ENCODE data around the gene ARL6IP5. TPM values are rescaled to one million over a fixed set of nuclear protein-coding genes. Genes with fewer than 3 reads are reported as not detected.

ARL6IP5 gene
- total and polyA plus RNA-seq, 2 donors from 2014 or later = 94.0 to 138 TPM

DNA sequence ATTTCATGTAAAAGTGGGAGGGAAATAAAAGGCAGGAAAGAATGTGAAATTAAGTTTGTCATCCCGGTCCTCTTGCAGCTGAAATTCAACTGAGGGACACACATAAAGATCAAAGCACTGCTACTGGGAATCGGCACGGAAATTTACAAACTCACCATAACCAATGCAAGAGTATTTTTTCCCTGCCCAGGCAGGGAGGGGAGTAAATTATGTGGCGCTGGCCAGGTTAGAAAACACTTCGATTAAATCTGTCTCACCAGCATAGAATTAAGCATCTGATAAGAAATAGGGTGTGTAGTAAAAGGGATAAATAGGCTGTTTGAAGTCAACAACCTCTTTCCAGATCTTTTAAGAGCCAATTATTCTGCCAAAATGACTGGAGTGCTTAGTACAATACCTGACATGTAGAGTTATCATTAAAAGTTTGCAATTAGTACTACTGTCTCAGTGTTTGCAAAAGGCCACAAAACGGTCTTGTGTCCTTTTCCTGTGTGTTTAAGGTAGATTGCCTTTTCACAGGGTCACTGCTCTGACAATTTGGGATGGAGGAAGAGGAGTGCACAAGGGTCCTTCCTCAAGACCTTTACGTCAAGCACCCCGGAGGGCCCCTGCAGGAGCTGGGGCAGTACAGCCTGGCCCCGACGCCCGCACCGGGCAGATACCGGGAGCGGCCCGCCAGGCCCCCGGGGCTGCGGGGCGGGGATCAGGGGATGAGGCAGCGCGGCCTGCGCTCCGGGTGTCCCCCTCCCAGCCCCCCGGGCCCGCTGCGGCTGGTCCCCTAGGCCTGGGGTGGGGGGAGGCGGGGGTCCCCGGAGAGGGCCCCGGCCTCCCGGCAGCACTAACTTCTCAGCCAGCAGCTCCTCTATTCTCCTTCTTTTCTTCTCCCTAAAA lies 5.2 kb upstream of the ARL6IP5 start:
- Histone ChIP-seq H3K4me1 (ENCODE audit: control insufficient read depth in 2 of 3, insufficient read depth in 2 of 3, low read depth in 1 of 3, low read length in 3 of 3) (peaks cover 0 to 18% (median 0%) of the 10 kb centered on the region in 3 donors), H3K27ac (ENCODE audit: low read depth in 2 of 2, low read length in 2 of 2) (peak overlapping the region; percentile 2 to 53), H3K4me3 (ENCODE audit: low read length in 3 of 3) (peak overlapping the region; percentile 78 to 96 (median 84)), H3K36me3 (ENCODE audit: control insufficient read depth in 2 of 3, insufficient read depth in 3 of 3, low read length in 3 of 3) (no peaks in the 10 kb centered on the region), H3K9ac (ENCODE audit: low read length in 3 of 3) (peak overlapping the region; percentile 68 to 87 (median 77)), H3K9me3 (ENCODE audit: control insufficient read depth in 2 of 3, insufficient read depth in 1 of 3, low read length in 3 of 3) (no peaks in the 10 kb centered on the region), H3K27me3 (ENCODE audit: control insufficient read depth, insufficient read depth, low read length) (no peaks in the 10 kb centered on the region)
- DNase-seq (peak; percentile 21 to 71 (median 47)), FAIRE-seq (no peak)
- intact Hi-C loops (cut with DNase I) = no loop called here
- TF ChIP-seq, protein P1, sequence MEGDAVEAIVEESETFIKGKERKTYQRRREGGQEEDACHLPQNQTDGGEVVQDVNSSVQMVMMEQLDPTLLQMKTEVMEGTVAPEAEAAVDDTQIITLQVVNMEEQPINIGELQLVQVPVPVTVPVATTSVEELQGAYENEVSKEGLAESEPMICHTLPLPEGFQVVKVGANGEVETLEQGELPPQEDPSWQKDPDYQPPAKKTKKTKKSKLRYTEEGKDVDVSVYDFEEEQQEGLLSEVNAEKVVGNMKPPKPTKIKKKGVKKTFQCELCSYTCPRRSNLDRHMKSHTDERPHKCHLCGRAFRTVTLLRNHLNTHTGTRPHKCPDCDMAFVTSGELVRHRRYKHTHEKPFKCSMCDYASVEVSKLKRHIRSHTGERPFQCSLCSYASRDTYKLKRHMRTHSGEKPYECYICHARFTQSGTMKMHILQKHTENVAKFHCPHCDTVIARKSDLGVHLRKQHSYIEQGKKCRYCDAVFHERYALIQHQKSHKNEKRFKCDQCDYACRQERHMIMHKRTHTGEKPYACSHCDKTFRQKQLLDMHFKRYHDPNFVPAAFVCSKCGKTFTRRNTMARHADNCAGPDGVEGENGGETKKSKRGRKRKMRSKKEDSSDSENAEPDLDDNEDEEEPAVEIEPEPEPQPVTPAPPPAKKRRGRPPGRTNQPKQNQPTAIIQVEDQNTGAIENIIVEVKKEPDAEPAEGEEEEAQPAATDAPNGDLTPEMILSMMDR (IDR thresholded peaks at IDR 0.05; ENCODE audit: borderline replicate concordance, extremely low read depth, insufficient read depth) = no peak

GRCh38 chr3:69080233-69080920 lies 4.4 kb upstream of the ARL6IP5 start, which contains the start of gene UBA3:
TSS of gene UBA3 (minus strand) at chr3:69080365. CDS start at chr3:69080353, 12 bp downstream.
- H3K27me3 ChIP-seq (ENCODE audit: control insufficient read depth, insufficient read depth, low read length) = no peaks in the 10 kb centered on the region
- intact Hi-C loops (cut with DNase I) = no loop called here
- H3K27ac ChIP-seq (ENCODE audit: low read depth in 2 of 2, low read length in 2 of 2) = peak within 1 kb of the TSS; percentile 2 to 53
- no peaks in the 10 kb centered on the region for H3K36me3 ChIP-seq (ENCODE audit: control insufficient read depth in 2 of 3, insufficient read depth in 3 of 3, low read length in 3 of 3)
- H3K9ac ChIP-seq (ENCODE audit: low read length in 3 of 3) = peak within 1 kb of the TSS; percentile 68 to 95 (median 77)
- TF ChIP-seq, protein P1 (IDR thresholded peaks at IDR 0.05; ENCODE audit: borderline replicate concordance, extremely low read depth, insufficient read depth) = no peak
- FAIRE-seq = peak; percentile 3
- peaks cover 0 to 19% (median 0%) of the 10 kb centered on the region in 3 donors for H3K4me1 ChIP-seq (ENCODE audit: control insufficient read depth in 2 of 3, insufficient read depth in 2 of 3, low read depth in 1 of 3, low read length in 3 of 3)
- peak; percentile 93 to 97 (median 95) for DNase-seq
- peak within 1 kb of the TSS; percentile 78 to 96 (median 84) for H3K4me3 ChIP-seq (ENCODE audit: low read length in 3 of 3)
- H3K9me3 ChIP-seq (ENCODE audit: control insufficient read depth in 2 of 3, insufficient read depth in 1 of 3, low read length in 3 of 3) = no peaks in the 10 kb centered on the region

DNA sequence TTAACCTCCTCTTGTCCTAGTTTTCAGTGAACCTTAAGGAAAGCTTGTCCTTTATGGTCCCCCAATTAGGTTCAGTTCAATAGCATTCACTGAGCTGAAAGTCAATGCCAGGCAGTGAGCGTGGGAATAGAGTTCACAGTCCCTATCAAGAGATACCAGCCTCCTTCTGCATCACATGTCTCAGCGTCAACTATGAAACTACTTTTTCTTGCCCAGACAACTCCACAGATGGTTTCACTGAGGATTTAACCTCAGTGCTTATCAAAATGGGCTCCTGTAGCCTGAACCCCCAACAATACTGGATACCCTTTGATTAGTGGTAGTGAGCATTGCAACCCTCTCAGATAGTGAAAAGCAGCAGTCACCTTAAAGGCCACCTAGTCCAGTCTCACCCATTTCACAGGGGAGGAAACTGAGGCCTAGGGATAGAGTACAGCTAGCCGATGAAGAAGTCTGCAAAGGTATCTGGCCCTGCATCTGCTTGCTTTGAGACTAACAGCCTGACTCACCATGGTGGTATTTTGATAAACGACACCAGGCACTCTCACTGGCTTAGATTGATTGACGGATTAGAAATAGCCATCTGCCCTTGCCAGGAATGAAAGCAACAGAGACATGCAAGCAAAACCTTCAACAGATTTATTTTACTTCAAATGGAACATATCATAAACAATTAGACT lies 3.0 kb upstream of the ARL6IP5 start:
- DNase-seq (no peak), FAIRE-seq (no peak)
- intact Hi-C loops (cut with DNase I) = no loop called here
- Histone ChIP-seq H3K27me3 (ENCODE audit: control insufficient read depth, insufficient read depth, low read length) (no peaks in the 10 kb centered on the region), H3K4me1 (ENCODE audit: control insufficient read depth in 2 of 3, insufficient read depth in 2 of 3, low read depth in 1 of 3, low read length in 3 of 3) (peaks cover 0 to 24% (median 0%) of the 10 kb centered on the region in 3 donors), H3K27ac (ENCODE audit: low read depth in 2 of 2, low read length in 2 of 2) (no peak overlapping the region), H3K36me3 (ENCODE audit: control insufficient read depth in 2 of 3, insufficient read depth in 3 of 3, low read length in 3 of 3) (no peaks in the 10 kb centered on the region), H3K9me3 (ENCODE audit: control insufficient read depth in 2 of 3, insufficient read depth in 1 of 3, low read length in 3 of 3) (no peaks in the 10 kb centered on the region), H3K4me3 (ENCODE audit: low read length in 3 of 3) (no peak overlapping the region), H3K9ac (ENCODE audit: low read length in 3 of 3) (no peak overlapping the region)
- TF ChIP-seq, protein P1 (IDR thresholded peaks at IDR 0.05; ENCODE audit: borderline replicate concordance, extremely low read depth, insufficient read depth) = no peak

All from kidney (tissue), 14 donors.